Gastrocnemius medialis (tissue), 4 donors: ENCODE data around the gene GRIK2.

Experiments used
- CTCF ChIP-seq, 5 experiments: fragments of 450-650 bp in 3 of 5; fragments of 200-600 bp in 2 of 5; sonication (generic) in 2 of 5; IDR thresholded peaks in 4 of 5; conservative IDR thresholded peaks in 1 of 5; 1 replicate in 4 of 5; 2 replicates in 1 of 5; pipeline ENCODE4 v1.5.1; 2016 to 2019; ENCODE audit warnings: antibody characterized with exemption in 5 of 5, mild to moderate bottlenecking in 3 of 5, moderate library complexity in 3 of 5
- POLR2A ChIP-seq, 2 donors: fragments of 450-650 bp; IDR thresholded peaks; one replicate each; pipeline ENCODE4 v1.6.1; 2017; ENCODE audit warnings: antibody characterized with exemption in 2 of 2, mild to moderate bottlenecking in 2 of 2, moderate library complexity in 2 of 2

DNA sequence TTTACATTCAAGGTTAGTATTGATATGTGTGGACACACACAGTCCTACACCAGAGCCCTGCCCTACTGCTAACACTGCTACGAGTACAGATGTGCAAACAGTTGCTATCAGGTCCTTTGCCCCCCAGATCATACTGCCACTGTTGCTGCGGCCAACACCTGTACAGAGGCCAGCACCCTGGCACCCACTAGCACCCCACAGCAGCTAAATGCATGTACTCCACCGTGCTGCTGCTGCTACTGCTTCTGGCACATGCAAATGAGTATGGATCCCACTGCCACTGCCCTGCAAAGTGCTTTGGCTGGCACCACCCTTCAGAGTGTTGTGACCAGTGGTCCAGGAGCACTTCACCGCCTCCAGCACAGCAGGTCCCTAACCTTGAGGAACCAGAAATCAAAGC is 621.9 kb downstream of the GRIK2 start:
- TF ChIP-seq CTCF (IDR thresholded peaks at IDR 0.05 in 4 of 5, conservative IDR thresholded peaks at IDR 0.05 in 1 of 5) (no peak), POLR2A (IDR thresholded peaks at IDR 0.05) (no peak)
